Stimulated activated naive B cell treated with anti-CD40 and anti-IgM and Interleukin-4, amounts not matched to agents 10 μg/mL and 1 μg/mL and 100 μg/mL, for 72 hours (primary cell): Measurements from ENCODE around the gene LRP1-AS.

ENCODE experiments used
- ATAC-seq, 2 donors: fragments of 150-1000 bp; cut with Tn5 transposase; replicated peaks; 2 replicates each; pipeline ENCODE4 v1.10.0; 2021; ENCODE audit warnings: moderate library complexity in 1 of 2
- DNase-seq: peaks from one replicate; pipeline ENCODE4 v3.0.0; 2021
- H3K27ac Mint-ChIP-seq: one replicate; pipeline ENCODE4 v1.8.0; 2022; ENCODE audit warnings: mild to moderate bottlenecking, mixed read lengths
- H3K27me3 Mint-ChIP-seq, 2 donors: one replicate each; pipeline ENCODE4 v1.8.0; 2022; ENCODE audit warnings: mixed read lengths in 2 of 2
- H3K36me3 Mint-ChIP-seq, 2 donors: one replicate each; pipeline ENCODE4 v1.8.0; 2022; ENCODE audit warnings: mixed read lengths in 2 of 2, mild to moderate bottlenecking in 1 of 2
- H3K4me1 Mint-ChIP-seq, 2 donors: one replicate each; pipeline ENCODE4 v1.8.0; 2022; ENCODE audit warnings: mixed read lengths in 2 of 2, mild to moderate bottlenecking in 1 of 2
- H3K4me3 Mint-ChIP-seq, 2 donors: one replicate each; pipeline ENCODE4 v1.8.0; 2022; ENCODE audit warnings: mild to moderate bottlenecking in 2 of 2, mixed read lengths in 2 of 2, moderate library complexity in 1 of 2
- H3K9me3 Mint-ChIP-seq, 2 donors: one replicate each; pipeline ENCODE4 v1.8.0; 2022; ENCODE audit warnings: mixed read lengths in 2 of 2, mild to moderate bottlenecking in 1 of 2

Gene LRP1-AS

GRCh38 chr12:57185906-57186508 is 38.6 kb upstream of the LRP1-AS start:
- peaks cover 0 to 20% of the 10 kb centered on the region in 2 donors for H3K27me3 Mint-ChIP-seq
- H3K4me3 Mint-ChIP-seq = no peak overlapping the region
- peaks cover 3 to 7% of the 10 kb centered on the region in 2 donors for H3K4me1 Mint-ChIP-seq
- ATAC-seq (no peak), DNase-seq (no peak)
- no peak overlapping the region for H3K27ac Mint-ChIP-seq
- no peaks in the 10 kb centered on the region for H3K36me3 Mint-ChIP-seq
- H3K9me3 Mint-ChIP-seq = no peaks in the 10 kb centered on the region

- Mint-ChIP-seq H3K36me3 (no peaks in the 10 kb centered on the region), H3K4me1 (peaks cover 3 to 7% of the 10 kb centered on the region in 2 donors), H3K27me3 (peaks cover 0 to 20% of the 10 kb centered on the region in 2 donors), H3K4me3 (no peak overlapping the region), H3K9me3 (no peaks in the 10 kb centered on the region), H3K27ac (no peak overlapping the region)
- ATAC-seq (no peak), DNase-seq (no peak)
Observed at GRCh38 chr12:57185403-57185802, 38.0 kb upstream of the LRP1-AS start.

- no peak for DNase-seq
Observed at GRCh38 chr12:57183939-57184725, 36.7 kb upstream of the LRP1-AS start.

GRCh38 chr12:57182918-57183575 is 35.6 kb upstream of the LRP1-AS start:
- Mint-ChIP-seq H3K4me1 (peaks cover 3 to 7% of the 10 kb centered on the region in 2 donors), H3K27me3 (peaks cover 4 to 20% of the 10 kb centered on the region in 2 donors), H3K27ac (no peak overlapping the region), H3K36me3 (no peaks in the 10 kb centered on the region), H3K9me3 (no peaks in the 10 kb centered on the region), H3K4me3 (no peak overlapping the region)
- DNase-seq = peak; percentile 66
- peak; percentile 97 to 98 for ATAC-seq

More at GRCh38 chr12:57183939-57184725, 36.7 kb upstream of the LRP1-AS start:
- Mint-ChIP-seq H3K9me3 (no peaks in the 10 kb centered on the region), H3K36me3 (no peaks in the 10 kb centered on the region), H3K27ac (no peak overlapping the region), H3K27me3 (peaks cover 0 to 20% of the 10 kb centered on the region in 2 donors), H3K4me3 (no peak overlapping the region), H3K4me1 (peaks cover 3 to 7% of the 10 kb centered on the region in 2 donors)
- ATAC-seq = no peak

- Mint-ChIP-seq H3K27ac (no peak overlapping the region), H3K27me3 (peaks cover 4 to 20% of the 10 kb centered on the region in 2 donors), H3K4me1 (peaks cover 3 to 7% of the 10 kb centered on the region in 2 donors), H3K9me3 (no peaks in the 10 kb centered on the region), H3K4me3 (no peak overlapping the region), H3K36me3 (no peaks in the 10 kb centered on the region)
- ATAC-seq = no peak
- no peak for DNase-seq
Observed at GRCh38 chr12:57181561-57182155, 34.2 kb upstream of the LRP1-AS start.

- H3K36me3 Mint-ChIP-seq = no peaks in the 10 kb centered on the region
- H3K4me3 Mint-ChIP-seq = no peak overlapping the region
- ATAC-seq (no peak), DNase-seq (no peak)
- no peaks in the 10 kb centered on the region for H3K9me3 Mint-ChIP-seq
- H3K27ac Mint-ChIP-seq = no peak overlapping the region
- H3K27me3 Mint-ChIP-seq = peaks cover 4 to 20% of the 10 kb centered on the region in 2 donors
- peaks cover 3 to 7% of the 10 kb centered on the region in 2 donors for H3K4me1 Mint-ChIP-seq
Observed at GRCh38 chr12:57181072-57181471, 33.7 kb upstream of the LRP1-AS start.

GRCh38 chr12:57180321-57180989 is 33.0 kb upstream of the LRP1-AS start:
- H3K4me1 Mint-ChIP-seq = peaks cover 3 to 7% of the 10 kb centered on the region in 2 donors
- no peak overlapping the region for H3K27ac Mint-ChIP-seq
- no peak overlapping the region for H3K4me3 Mint-ChIP-seq
- H3K9me3 Mint-ChIP-seq = no peaks in the 10 kb centered on the region
- DNase-seq (no peak), ATAC-seq (no peak)
- H3K36me3 Mint-ChIP-seq = no peaks in the 10 kb centered on the region
- H3K27me3 Mint-ChIP-seq = peaks cover 4 to 20% of the 10 kb centered on the region in 2 donors

GRCh38 chr12:57179331-57180086 is 32.1 kb upstream of the LRP1-AS start:
- peaks cover 3 to 7% of the 10 kb centered on the region in 2 donors for H3K4me1 Mint-ChIP-seq
- no peaks in the 10 kb centered on the region for H3K36me3 Mint-ChIP-seq
- DNase-seq (no peak), ATAC-seq (no peak)
- H3K9me3 Mint-ChIP-seq = no peaks in the 10 kb centered on the region
- no peak overlapping the region for H3K4me3 Mint-ChIP-seq
- no peak overlapping the region for H3K27ac Mint-ChIP-seq
- H3K27me3 Mint-ChIP-seq = peaks cover 4 to 20% of the 10 kb centered on the region in 2 donors

GRCh38 chr12:57178213-57178612 is 30.8 kb upstream of the LRP1-AS start:
- Mint-ChIP-seq H3K9me3 (no peaks in the 10 kb centered on the region), H3K27ac (no peak overlapping the region), H3K4me3 (no peak overlapping the region), H3K4me1 (peaks cover 2 to 6% of the 10 kb centered on the region in 2 donors), H3K27me3 (peaks cover 4 to 12% of the 10 kb centered on the region in 2 donors), H3K36me3 (no peaks in the 10 kb centered on the region)
- ATAC-seq (no peak), DNase-seq (no peak)

- peaks cover 7 to 14% of the 10 kb centered on the region in 2 donors for H3K27me3 Mint-ChIP-seq
- peaks cover 0 to 2% of the 10 kb centered on the region in 2 donors for H3K4me1 Mint-ChIP-seq
- DNase-seq (no peak), ATAC-seq (no peak)
- no peaks in the 10 kb centered on the region for H3K9me3 Mint-ChIP-seq
- no peak overlapping the region for H3K27ac Mint-ChIP-seq
- H3K36me3 Mint-ChIP-seq = no peaks in the 10 kb centered on the region
- no peak overlapping the region for H3K4me3 Mint-ChIP-seq
Observed at GRCh38 chr12:57177354-57177753, 29.9 kb upstream of the LRP1-AS start.

- peaks cover 7 to 13% of the 10 kb centered on the region in 2 donors for H3K27me3 Mint-ChIP-seq
Observed at GRCh38 chr12:57176846-57177245, 29.4 kb upstream of the LRP1-AS start.

GRCh38 chr12:57176139-57176477 is 28.7 kb upstream of the LRP1-AS start:
- H3K4me1 Mint-ChIP-seq = peaks cover 0 to 2% of the 10 kb centered on the region in 2 donors
- H3K9me3 Mint-ChIP-seq = no peaks in the 10 kb centered on the region
- H3K4me3 Mint-ChIP-seq = no peak overlapping the region
- H3K27ac Mint-ChIP-seq = no peak overlapping the region
- DNase-seq (no peak), ATAC-seq (no peak)
- peaks cover 6 to 7% of the 10 kb centered on the region in 2 donors for H3K27me3 Mint-ChIP-seq
- no peaks in the 10 kb centered on the region for H3K36me3 Mint-ChIP-seq

More at GRCh38 chr12:57176846-57177245, 29.4 kb upstream of the LRP1-AS start:
- DNase-seq = no peak
- ATAC-seq = no peak
- H3K4me1 Mint-ChIP-seq = peaks cover 0 to 2% of the 10 kb centered on the region in 2 donors
- H3K4me3 Mint-ChIP-seq = no peak overlapping the region
- H3K27ac Mint-ChIP-seq = no peak overlapping the region
- no peaks in the 10 kb centered on the region for H3K9me3 Mint-ChIP-seq
- no peaks in the 10 kb centered on the region for H3K36me3 Mint-ChIP-seq

- H3K9me3 Mint-ChIP-seq = no peaks in the 10 kb centered on the region
- peaks cover 5 to 7% of the 10 kb centered on the region in 2 donors for H3K27me3 Mint-ChIP-seq
- peaks cover 0 to 2% of the 10 kb centered on the region in 2 donors for H3K4me1 Mint-ChIP-seq
- H3K27ac Mint-ChIP-seq = no peak overlapping the region
- H3K4me3 Mint-ChIP-seq = no peak overlapping the region
- no peaks in the 10 kb centered on the region for H3K36me3 Mint-ChIP-seq
- no peak for ATAC-seq
- DNase-seq = no peak
Observed at GRCh38 chr12:57175428-57176138, 28.2 kb upstream of the LRP1-AS start.
